Gastrocnemius medialis (tissue), 4 donors: ENCODE data around the gene IL21R. TPM values are rescaled to one million over a fixed set of nuclear protein-coding genes. Genes with fewer than 3 reads are reported as not detected.
A peak's percentile ranks its signal among the peaks of the same experiment; 100 is the strongest.

Source experiments
- ATAC-seq, 2 donors: fragments of 150-250 bp; one replicate each; pipeline ENCODE4 v1.9.1; 2016
- DNase-seq, 2 donors: peaks; one replicate each; pipeline ENCODE4 v3.0.0-alpha.2; 2019
- H3K27ac ChIP-seq, 4 donors: fragments of 200-600 bp; sonication (generic); 1 replicate in 1 of 4; 2 replicates in 3 of 4; pipeline ENCODE4 v1.5.1; 2016 to 2018; ENCODE audit warnings: mild to moderate bottlenecking in 2 of 4, moderate library complexity in 1 of 4
- H3K27me3 ChIP-seq, 3 donors: fragments of 200-600 bp; sonication (generic) in 2 of 3; 1 replicate in 1 of 3; 2 replicates in 2 of 3; pipeline versions ENCODE4 v1.5.1 to v1.6.0; 2016 to 2019; ENCODE audit warnings: mild to moderate bottlenecking in 1 of 3, moderate library complexity in 1 of 3
- H3K36me3 ChIP-seq, 2 donors: fragments of 200-600 bp; sonication (generic) in 1 of 2; one replicate each; pipeline ENCODE4 v1.5.1; 2017 to 2018
- H3K4me1 ChIP-seq, 2 donors: fragments of 200-600 bp; sonication (generic) in 1 of 2; one replicate each; pipeline ENCODE4 v1.5.1; 2016 to 2017; ENCODE audit warnings: mild to moderate bottlenecking in 2 of 2
- H3K4me3 ChIP-seq, 4 donors: fragments of 200-600 bp; sonication (generic) in 3 of 4; 1 replicate in 1 of 4; 2 replicates in 3 of 4; pipeline ENCODE4 v1.5.1; 2016 to 2019; ENCODE audit warnings: mild to moderate bottlenecking in 2 of 4
- H3K9me3 ChIP-seq, 3 donors: fragments of 200-600 bp; sonication (generic) in 2 of 3; 1 replicate in 1 of 3; 2 replicates in 2 of 3; pipeline ENCODE4 v1.5.1; 2016 to 2019
- CTCF ChIP-seq, 5 experiments: fragments of 450-650 bp in 3 of 5; fragments of 200-600 bp in 2 of 5; sonication (generic) in 2 of 5; IDR thresholded peaks in 4 of 5; conservative IDR thresholded peaks in 1 of 5; 1 replicate in 4 of 5; 2 replicates in 1 of 5; pipeline ENCODE4 v1.5.1; 2016 to 2019; ENCODE audit warnings: antibody characterized with exemption in 5 of 5, mild to moderate bottlenecking in 3 of 5, moderate library complexity in 3 of 5
- POLR2A ChIP-seq, 2 donors: fragments of 450-650 bp; IDR thresholded peaks; one replicate each; pipeline ENCODE4 v1.6.1; 2017; ENCODE audit warnings: antibody characterized with exemption in 2 of 2, mild to moderate bottlenecking in 2 of 2, moderate library complexity in 2 of 2
- in situ Hi-C, 4 donors: fragments of 200-750 bp; cut with MboI; loops; one replicate each; pipeline versions ENCODE4 v1.15.0 to v1.8.0; 2017; ENCODE audit warnings: low sequenced_read_pairs in 4 of 4
- intact Hi-C: fragments of 100-400 bp; cut with DNase I; formaldehyde crosslinking; loops from one replicate; pipeline ENCODE4 v1.15.1; 2023; ENCODE audit warnings: low total_unique reads
- total RNA-seq, 4 donors: library from RNA; depleted of rRNA; stranded (reverse); fragments of >200 nt; gene quantifications; one replicate each; pipeline versions ENCODE4 v1.1.0 to v1.2.3, GENCODE V29; 2016

IL21R gene
- total RNA-seq, 4 donors from 2014 or later = 0.15 TPM; not detected in 3

GRCh38 chr16:27485811-27486210, 83.8 kb downstream of the IL21R start:
- Histone ChIP-seq H3K4me3 (no peak overlapping the region), H3K36me3 (peaks cover 4 to 93% of the 10 kb centered on the region in 2 donors), H3K9me3 (no peaks in the 10 kb centered on the region), H3K4me1 (peaks cover 22 to 24% of the 10 kb centered on the region in 2 donors), H3K27me3 (no peaks in the 10 kb centered on the region), H3K27ac (peak overlapping the region in 1 of 4 donors; percentile 83)
- DNase-seq (no peak), ATAC-seq (no peak)
- intact Hi-C loops = no loop called here
- in situ Hi-C loops = no loop called here
- TF ChIP-seq POLR2A (IDR thresholded peaks at IDR 0.05) (no peak), CTCF (IDR thresholded peaks at IDR 0.05 in 4 of 5, conservative IDR thresholded peaks at IDR 0.05 in 1 of 5) (no peak)

GRCh38 chr16:27486344-27486743, 84.4 kb downstream of the IL21R start:
- Histone ChIP-seq H3K36me3 (peaks cover 4 to 93% of the 10 kb centered on the region in 2 donors), H3K4me1 (peaks cover 22 to 24% of the 10 kb centered on the region in 2 donors), H3K9me3 (no peaks in the 10 kb centered on the region), H3K27ac (no peak overlapping the region), H3K27me3 (no peaks in the 10 kb centered on the region), H3K4me3 (no peak overlapping the region)
- DNase-seq (no peak), ATAC-seq (no peak)
- TF ChIP-seq CTCF (IDR thresholded peaks at IDR 0.05 in 4 of 5, conservative IDR thresholded peaks at IDR 0.05 in 1 of 5) (no peak), POLR2A (IDR thresholded peaks at IDR 0.05) (no peak)
- intact Hi-C loops = no loop called here
- in situ Hi-C loops = no loop called here

GRCh38 chr16:27486760-27487159, 84.8 kb downstream of the IL21R start:
- in situ Hi-C loops (no loop called here), intact Hi-C loops (no loop called here)
- Histone ChIP-seq H3K9me3 (no peaks in the 10 kb centered on the region), H3K27ac (no peak overlapping the region), H3K4me3 (no peak overlapping the region), H3K27me3 (no peaks in the 10 kb centered on the region), H3K36me3 (peaks cover 4 to 93% of the 10 kb centered on the region in 2 donors), H3K4me1 (peaks cover 21 to 22% of the 10 kb centered on the region in 2 donors)
- DNase-seq (no peak), ATAC-seq (no peak)
- TF ChIP-seq CTCF (IDR thresholded peaks at IDR 0.05 in 4 of 5, conservative IDR thresholded peaks at IDR 0.05 in 1 of 5) (no peak), POLR2A (IDR thresholded peaks at IDR 0.05) (no peak)

- H3K27me3 ChIP-seq = no peaks in the 10 kb centered on the region
- DNase-seq (no peak), ATAC-seq (no peak)
- in situ Hi-C loops = no loop called here
- H3K4me1 ChIP-seq = no peaks in the 10 kb centered on the region
- peaks cover 4 to 100% of the 10 kb centered on the region in 2 donors for H3K36me3 ChIP-seq
- TF ChIP-seq CTCF (IDR thresholded peaks at IDR 0.05 in 4 of 5, conservative IDR thresholded peaks at IDR 0.05 in 1 of 5) (no peak), POLR2A (IDR thresholded peaks at IDR 0.05) (no peak)
- no peaks in the 10 kb centered on the region for H3K9me3 ChIP-seq
- no peak overlapping the region for H3K27ac ChIP-seq
- intact Hi-C loops = no loop called here
- H3K4me3 ChIP-seq = no peak overlapping the region
These were observed 87.4 kb downstream of the IL21R start for GRCh38 chr16:27489421-27489820.

- DNase-seq = no peak
- intact Hi-C loops = no loop called here
- Histone ChIP-seq H3K4me1 (no peaks in the 10 kb centered on the region), H3K9me3 (no peaks in the 10 kb centered on the region), H3K4me3 (no peak overlapping the region), H3K27ac (no peak overlapping the region), H3K27me3 (no peaks in the 10 kb centered on the region), H3K36me3 (peaks cover 4 to 100% of the 10 kb centered on the region in 2 donors)
- no peak for TF ChIP-seq POLR2A (IDR thresholded peaks at IDR 0.05)
- TF ChIP-seq CTCF (IDR thresholded peaks at IDR 0.05 in 4 of 5, conservative IDR thresholded peaks at IDR 0.05 in 1 of 5) = no peak
- in situ Hi-C loops = no loop called here
- no peak for ATAC-seq
These were observed 87.9 kb downstream of the IL21R start for GRCh38 chr16:27489906-27490305.
